AG04450 (cell line): Measurements from ENCODE around the gene TAPBPL. TPM values are rescaled to one million over a fixed set of nuclear protein-coding genes. Genes with fewer than 3 reads are reported as not detected.

ENCODE experiments used
- CTCF ChIA-PET: fragments of 300-600, 350-600 bp; formaldehyde crosslinking; extraction: SDS; loops from one replicate; lab custom pipeline; 2022; ENCODE audit warnings: antibody characterized with exemption, inconsistent platforms; lab: Charles Lee
- POLR2A ChIA-PET: fragments of 350-600 bp; formaldehyde crosslinking; extraction: SDS; loops from one replicate; lab custom pipeline; 2021; ENCODE audit warnings: antibody characterized with exemption, inconsistent platforms; lab: Yijun Ruan, JAX
- DNase-seq: peaks from one replicate; pipeline ENCODE4 v3.0.0-alpha.2; 2011; ENCODE audit warnings: low read depth, low spot score
- H3K27ac ChIP-seq: one replicate; pipeline ENCODE4 v1.5.1; 2012; ENCODE audit warnings: low read depth, low read length, control low read depth
- H3K27me3 ChIP-seq: one replicate; pipeline ENCODE4 v1.6.0; 2012; ENCODE audit warnings: low read length; ENCODE audit not compliant: control insufficient read depth, insufficient read depth
- H3K4me3 ChIP-seq: 2 replicates; pipeline ENCODE4 v1.5.1; 2011; ENCODE audit warnings: mild to moderate bottlenecking, low read depth, low read length, control low read depth
- H3K9me3 ChIP-seq: 2 replicates; pipeline ENCODE4 v1.5.1; 2012; ENCODE audit warnings: low read length; ENCODE audit not compliant: control insufficient read depth, insufficient read depth
- polyA plus RNA-seq: library from polyadenylated mRNA; depleted of rRNA; stranded (reverse); fragments of >200 nt; gene quantifications from 2 replicates; pipeline ENCODE4 v1.2.3, GENCODE V29; 2011
- TF ChIP-seq, protein P1 (sequence below): IDR thresholded peaks from 2 replicates; pipeline ENCODE4 v1.5.1; 2011; ENCODE audit warnings: low read depth, low read length, control low read depth, inconsistent platforms

Gene TAPBPL
- polyA plus RNA-seq, 1 experiment: 10.2 TPM

DNA sequence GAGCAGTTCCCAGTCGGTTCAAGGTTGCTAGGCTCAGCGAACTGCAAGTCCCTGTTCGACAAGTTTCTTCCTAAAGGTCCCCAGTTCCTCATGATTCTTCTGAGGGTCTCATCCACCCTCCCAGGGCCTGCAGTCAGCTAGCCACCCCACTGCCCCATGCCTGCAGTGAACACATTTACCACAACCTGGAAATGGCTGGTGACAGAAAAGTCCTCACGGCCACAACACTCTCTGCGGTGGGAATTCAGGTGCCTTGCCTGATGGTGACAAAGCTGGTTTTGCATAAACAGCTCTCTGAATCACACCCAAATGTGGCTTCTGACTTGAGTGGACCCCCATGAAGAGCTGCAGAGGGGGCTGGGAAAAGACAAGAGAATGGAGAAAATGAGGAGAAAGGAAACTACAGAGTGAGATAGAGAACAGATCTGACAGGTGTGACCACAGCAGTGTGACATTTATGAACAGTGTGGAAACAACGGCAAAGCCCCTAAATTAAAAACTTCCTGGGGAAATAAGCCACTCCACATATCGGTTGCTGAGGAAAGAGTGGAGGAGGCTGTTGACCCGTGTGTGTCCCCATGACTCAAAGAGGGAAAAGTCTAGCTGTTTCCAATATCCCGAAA, 8.4 kb upstream of the TAPBPL start:
- no peak overlapping the region for H3K4me3 ChIP-seq
- TF ChIP-seq, protein P1, sequence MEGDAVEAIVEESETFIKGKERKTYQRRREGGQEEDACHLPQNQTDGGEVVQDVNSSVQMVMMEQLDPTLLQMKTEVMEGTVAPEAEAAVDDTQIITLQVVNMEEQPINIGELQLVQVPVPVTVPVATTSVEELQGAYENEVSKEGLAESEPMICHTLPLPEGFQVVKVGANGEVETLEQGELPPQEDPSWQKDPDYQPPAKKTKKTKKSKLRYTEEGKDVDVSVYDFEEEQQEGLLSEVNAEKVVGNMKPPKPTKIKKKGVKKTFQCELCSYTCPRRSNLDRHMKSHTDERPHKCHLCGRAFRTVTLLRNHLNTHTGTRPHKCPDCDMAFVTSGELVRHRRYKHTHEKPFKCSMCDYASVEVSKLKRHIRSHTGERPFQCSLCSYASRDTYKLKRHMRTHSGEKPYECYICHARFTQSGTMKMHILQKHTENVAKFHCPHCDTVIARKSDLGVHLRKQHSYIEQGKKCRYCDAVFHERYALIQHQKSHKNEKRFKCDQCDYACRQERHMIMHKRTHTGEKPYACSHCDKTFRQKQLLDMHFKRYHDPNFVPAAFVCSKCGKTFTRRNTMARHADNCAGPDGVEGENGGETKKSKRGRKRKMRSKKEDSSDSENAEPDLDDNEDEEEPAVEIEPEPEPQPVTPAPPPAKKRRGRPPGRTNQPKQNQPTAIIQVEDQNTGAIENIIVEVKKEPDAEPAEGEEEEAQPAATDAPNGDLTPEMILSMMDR: no peak
- POLR2A ChIA-PET: interaction anchor here (0.7 kb wide), 1 partner anchor 27 kb away, joined by 3 read pairs; the partner anchor contains the start of gene VAMP1
- DNase-seq: no peak
- CTCF ChIA-PET: interaction anchor here (1.0 to 3.4 kb wide), 2 partner anchors 9 to 22 kb away, joined by 3 to 31 read pairs; no protein-coding TSS in a partner anchor
- H3K9me3 ChIP-seq: no peaks in the 10 kb centered on the region; the same call in 1 of the 2 replicates
- no peaks in the 10 kb centered on the region for H3K27me3 ChIP-seq
- no peak overlapping the region for H3K27ac ChIP-seq

DNA sequence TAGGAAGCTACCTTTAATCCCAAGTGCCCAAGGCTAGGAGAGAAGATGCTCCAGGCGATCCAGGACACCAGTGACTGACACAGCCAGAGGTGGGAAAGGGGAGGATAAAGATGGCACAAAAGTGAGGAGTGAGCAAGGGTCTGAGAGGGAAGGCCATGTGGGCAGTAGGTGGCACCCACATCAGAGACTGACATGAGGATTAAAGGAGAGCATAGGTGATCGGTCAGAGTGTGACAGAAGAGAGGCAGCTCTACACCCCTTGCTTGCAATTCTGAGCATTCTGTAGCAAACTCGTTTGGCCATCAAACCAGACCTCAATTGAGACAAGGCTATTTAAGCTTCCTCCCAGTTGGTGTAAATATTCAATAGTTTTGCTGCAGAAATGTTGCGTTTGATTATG, 7.8 kb upstream of the TAPBPL start:
- Histone ChIP-seq H3K4me3 (no peak overlapping the region), H3K9me3 (no peaks in the 10 kb centered on the region; the same call in 1 of the 2 replicates), H3K27ac (no peak overlapping the region), H3K27me3 (no peaks in the 10 kb centered on the region)
- no peak for DNase-seq
- CTCF ChIA-PET: interaction anchor here (3.4 kb wide), 1 partner anchor 22 kb away, joined by 31 read pairs; no protein-coding TSS in a partner anchor
- TF ChIP-seq, protein P1: no peak
- POLR2A ChIA-PET: interaction anchor here (0.7 kb wide), 1 partner anchor 26 kb away, joined by 3 read pairs; the partner anchor contains the start of gene VAMP1

DNA sequence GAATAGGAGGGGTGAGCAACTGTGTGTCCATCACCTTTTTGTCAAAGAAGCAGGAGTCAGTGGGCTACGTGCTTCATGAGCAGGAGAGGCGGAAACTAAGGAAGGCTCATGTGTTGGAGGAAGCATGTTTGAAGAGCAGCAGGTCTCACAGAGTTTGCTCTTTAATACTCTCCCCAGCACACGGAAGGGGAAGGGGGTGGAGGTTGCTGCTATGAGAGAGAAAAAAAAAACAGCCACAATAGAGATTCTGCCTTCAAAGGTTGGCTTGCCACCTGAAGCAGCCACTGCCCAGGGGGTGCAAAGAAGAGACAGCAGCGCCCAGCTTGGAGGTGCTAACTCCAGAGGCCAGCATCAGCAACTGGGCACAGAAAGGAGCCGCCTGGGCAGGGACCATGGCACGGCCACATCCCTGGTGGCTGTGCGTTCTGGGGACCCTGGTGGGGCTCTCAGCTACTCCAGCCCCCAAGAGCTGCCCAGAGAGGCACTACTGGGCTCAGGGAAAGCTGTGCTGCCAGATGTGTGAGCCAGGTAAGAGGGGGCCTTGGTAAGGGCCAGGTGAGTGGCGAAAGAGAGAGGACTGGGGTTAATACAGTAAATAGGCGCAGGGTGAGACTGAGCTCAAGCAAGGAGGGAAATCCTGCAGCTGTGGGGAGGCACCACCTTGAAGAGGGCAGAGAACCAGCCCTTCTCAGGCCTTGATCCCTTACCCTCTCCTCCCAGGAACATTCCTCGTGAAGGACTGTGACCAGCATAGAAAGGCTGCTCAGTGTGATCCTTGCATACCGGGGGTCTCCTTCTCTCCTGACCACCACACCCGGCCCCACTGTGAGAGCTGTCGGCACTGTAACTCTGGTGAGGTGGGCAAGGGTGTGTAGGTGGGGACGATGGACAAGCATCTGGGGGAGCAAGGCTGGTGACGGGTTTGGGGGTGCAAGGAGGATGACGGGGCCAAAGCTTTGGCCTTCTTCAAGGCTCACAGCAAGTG, 6.8 kb upstream of the TAPBPL start, which contains the start of gene CD27:
Gene CD27, plus strand, starts transcription at position 252 of the 985 bp plus-strand sequence. Its CDS starts 141 bp downstream, at position 393.
- no peaks in the 10 kb centered on the region for H3K27me3 ChIP-seq
- no peak for DNase-seq
- H3K9me3 ChIP-seq: no peaks in the 10 kb centered on the region; the same call in 1 of the 2 replicates
- H3K4me3 ChIP-seq: no peak within 1 kb of the TSS
- ChIA-PET CTCF (no interaction called here), POLR2A (no interaction called here)
- no peak within 1 kb of the TSS for H3K27ac ChIP-seq
- TF ChIP-seq, protein P1: no peak

DNA sequence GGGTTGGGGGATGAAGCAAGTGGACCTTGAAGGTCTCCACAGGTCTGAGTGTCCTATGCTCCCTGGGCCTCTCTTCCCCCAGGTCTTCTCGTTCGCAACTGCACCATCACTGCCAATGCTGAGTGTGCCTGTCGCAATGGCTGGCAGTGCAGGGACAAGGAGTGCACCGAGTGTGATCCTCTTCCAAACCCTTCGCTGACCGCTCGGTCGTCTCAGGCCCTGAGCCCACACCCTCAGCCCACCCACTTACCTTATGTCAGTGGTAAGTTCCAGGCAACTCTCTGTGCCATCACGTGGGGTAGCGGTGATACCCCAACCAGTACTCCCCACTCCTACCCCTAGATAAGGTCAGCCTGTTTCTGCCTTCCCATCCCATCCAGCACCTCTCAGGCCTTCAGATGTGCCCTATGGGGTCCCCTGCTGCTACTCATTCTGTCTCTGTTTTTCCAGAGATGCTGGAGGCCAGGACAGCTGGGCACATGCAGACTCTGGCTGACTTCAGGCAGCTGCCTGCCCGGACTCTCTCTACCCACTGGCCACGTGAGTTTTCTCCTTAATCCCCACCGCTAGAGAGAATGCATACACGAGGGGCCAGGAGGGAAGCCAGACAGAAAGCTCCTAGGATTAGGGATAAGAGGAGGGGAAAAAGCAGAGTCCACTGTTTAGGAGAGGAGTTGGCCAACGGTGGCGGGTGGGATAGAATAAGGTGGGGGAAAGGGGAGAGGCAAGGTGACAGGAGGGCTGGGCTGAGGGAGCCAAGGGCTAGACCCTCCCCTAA, 1.6 kb upstream of the TAPBPL start:
- ChIA-PET CTCF (interaction anchor here (0.5 to 5.1 kb wide), 4 partner anchors 8 to 254 kb away, joined by 3 to 41 read pairs (median 6); no protein-coding TSS in a partner anchor), POLR2A (interaction anchor here (0.5 to 3.1 kb wide), 7 partner anchors 9 to 84 kb away, joined by 3 to 28 read pairs (median 3); partner anchors contain the start of genes GAPDH and VAMP1)
- DNase-seq: no peak
- Histone ChIP-seq H3K9me3 (no peaks in the 10 kb centered on the region; the same call in 1 of the 2 replicates), H3K27me3 (no peaks in the 10 kb centered on the region), H3K27ac (peak overlapping the region; percentile 93), H3K4me3 (peak overlapping the region; percentile 73)
- TF ChIP-seq, protein P1: no peak
